Brain microvascular endothelial cell (primary cell): ENCODE data around the gene SASH1.

ENCODE experiments used
- DNase-seq: peaks from one replicate; pipeline ENCODE4 v3.0.0-alpha.2; 2020
- H3K27ac ChIP-seq: fragments of 250-450 bp; sonication (Bioruptor Pico); 2 replicates; pipeline ENCODE4 v1.5.1; 2020; ENCODE audit warnings: mild to moderate bottlenecking, moderate library complexity
- H3K27me3 ChIP-seq: fragments of 250-450 bp; sonication (Bioruptor Pico); replicated peaks from 2 replicates; pipeline ENCODE4 v1.5.1; 2020; ENCODE audit warnings: mild to moderate bottlenecking
- H3K36me3 ChIP-seq: fragments of 250-450 bp; sonication (Bioruptor Pico); replicated peaks from 2 replicates; pipeline ENCODE4 v1.5.1; 2020; ENCODE audit warnings: mild to moderate bottlenecking
- H3K4me3 ChIP-seq: 2 replicates; pipeline ENCODE4 v1.5.1; 2011; ENCODE audit warnings: low read depth, mild to moderate bottlenecking, control low read depth, low read length, moderate library complexity
- in situ Hi-C: cut with HindIII; loops from 2 replicates; pipeline ENCODE4 v1.10.0; 2017; ENCODE audit warnings: low sequenced_read_pairs, low pct_ligation_motif_present
- TF ChIP-seq, protein P1 (sequence below): IDR thresholded peaks from 2 replicates; pipeline ENCODE4 v1.5.1; 2011; ENCODE audit warnings: low read depth, mild to moderate bottlenecking, moderate library complexity, low read length, control low read depth, inconsistent platforms; ENCODE audit errors: missing control alignments

The SASH1 gene

GRCh38 chr6:148470156-148470555, 127.5 kb downstream of the SASH1 start:
- Histone ChIP-seq H3K27ac (peak overlapping the region; percentile 53), H3K27me3 (no peaks in the 10 kb centered on the region), H3K4me3 (no peak overlapping the region), H3K36me3 (peaks cover 19% of the 10 kb centered on the region)
- in situ Hi-C loops = loop anchor here (25.0 kb wide), 1 partner anchor 283 kb away; no protein-coding TSS in a partner anchor
- peak; percentile 33 for DNase-seq
- TF ChIP-seq, protein P1, sequence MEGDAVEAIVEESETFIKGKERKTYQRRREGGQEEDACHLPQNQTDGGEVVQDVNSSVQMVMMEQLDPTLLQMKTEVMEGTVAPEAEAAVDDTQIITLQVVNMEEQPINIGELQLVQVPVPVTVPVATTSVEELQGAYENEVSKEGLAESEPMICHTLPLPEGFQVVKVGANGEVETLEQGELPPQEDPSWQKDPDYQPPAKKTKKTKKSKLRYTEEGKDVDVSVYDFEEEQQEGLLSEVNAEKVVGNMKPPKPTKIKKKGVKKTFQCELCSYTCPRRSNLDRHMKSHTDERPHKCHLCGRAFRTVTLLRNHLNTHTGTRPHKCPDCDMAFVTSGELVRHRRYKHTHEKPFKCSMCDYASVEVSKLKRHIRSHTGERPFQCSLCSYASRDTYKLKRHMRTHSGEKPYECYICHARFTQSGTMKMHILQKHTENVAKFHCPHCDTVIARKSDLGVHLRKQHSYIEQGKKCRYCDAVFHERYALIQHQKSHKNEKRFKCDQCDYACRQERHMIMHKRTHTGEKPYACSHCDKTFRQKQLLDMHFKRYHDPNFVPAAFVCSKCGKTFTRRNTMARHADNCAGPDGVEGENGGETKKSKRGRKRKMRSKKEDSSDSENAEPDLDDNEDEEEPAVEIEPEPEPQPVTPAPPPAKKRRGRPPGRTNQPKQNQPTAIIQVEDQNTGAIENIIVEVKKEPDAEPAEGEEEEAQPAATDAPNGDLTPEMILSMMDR = no peak

- no peak for DNase-seq
- TF ChIP-seq, protein P1 = no peak
- Histone ChIP-seq H3K4me3 (no peak overlapping the region), H3K36me3 (peaks cover 24% of the 10 kb centered on the region), H3K27me3 (no peaks in the 10 kb centered on the region), H3K27ac (peak overlapping the region; percentile 53)
- in situ Hi-C loops = loop anchor here (25.0 kb wide), 1 partner anchor 284 kb away; no protein-coding TSS in a partner anchor
Observed at GRCh38 chr6:148470606-148471465, 128.2 kb downstream of the SASH1 start.

GRCh38 chr6:148471624-148472159, 129.1 kb downstream of the SASH1 start:
- TF ChIP-seq, protein P1 = no peak
- peak; percentile 86 for DNase-seq
- peak overlapping the region; percentile 49 for H3K27ac ChIP-seq

DNA sequence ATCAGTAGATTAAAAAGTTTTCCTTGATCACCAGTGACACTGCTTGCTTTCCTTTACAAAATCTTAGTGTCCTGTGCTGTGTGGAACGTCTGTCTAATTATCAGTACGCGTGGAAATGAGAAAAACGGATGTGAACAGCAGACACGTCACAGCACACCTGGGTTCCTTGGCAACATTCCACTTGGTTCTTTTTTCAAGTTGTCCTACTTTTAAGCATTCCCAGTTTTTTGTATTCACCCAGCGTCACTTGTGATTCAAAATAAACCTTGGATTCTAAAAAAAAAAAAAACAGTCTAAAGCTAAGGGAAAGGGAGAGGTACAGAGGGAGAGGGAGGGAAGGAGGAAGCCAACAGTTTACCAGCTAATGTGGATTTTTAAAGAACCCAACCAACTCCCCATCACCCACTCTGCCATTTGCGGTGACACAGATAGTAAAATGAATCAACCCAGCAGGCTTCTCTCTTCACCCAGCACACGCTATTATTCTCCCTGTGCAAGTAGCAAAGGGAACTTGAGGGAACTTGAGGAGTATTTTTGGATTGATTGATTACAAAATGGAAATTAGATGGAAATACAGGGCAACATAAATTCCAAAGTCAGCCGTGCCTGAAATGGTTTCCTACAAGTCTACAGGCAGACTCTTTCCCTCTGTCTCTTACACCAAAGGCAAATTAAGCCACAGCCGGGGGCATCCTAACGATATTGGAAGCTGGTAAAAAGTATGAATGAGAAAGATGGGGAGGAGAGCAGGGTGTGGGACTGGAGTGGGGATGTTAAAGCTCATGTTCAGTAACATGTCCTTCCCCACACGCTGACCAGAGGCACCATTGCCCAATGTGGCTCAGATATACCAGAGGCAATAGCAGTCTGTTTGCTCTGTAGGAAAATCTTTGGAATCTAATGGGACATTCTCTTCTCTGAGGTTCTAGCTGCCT, 129.8 kb downstream of the SASH1 start:
- H3K4me3 ChIP-seq = no peak overlapping the region
- in situ Hi-C loops = loop anchor here (25.0 kb wide), 1 partner anchor 285 kb away; no protein-coding TSS in a partner anchor
- H3K27ac ChIP-seq = peak overlapping the region; percentile 49
- H3K36me3 ChIP-seq = peaks cover 30% of the 10 kb centered on the region
- DNase-seq = no peak
- TF ChIP-seq, protein P1 = no peak
- no peaks in the 10 kb centered on the region for H3K27me3 ChIP-seq

More at GRCh38 chr6:148471624-148472159, 129.1 kb downstream of the SASH1 start:
- Histone ChIP-seq H3K4me3 (no peak overlapping the region), H3K27me3 (no peaks in the 10 kb centered on the region), H3K36me3 (peaks cover 29% of the 10 kb centered on the region)
- in situ Hi-C loops = loop anchor here (25.0 kb wide), 1 partner anchor 284 kb away; no protein-coding TSS in a partner anchor

- in situ Hi-C loops = no loop called here
- H3K36me3 ChIP-seq = peaks cover 30% of the 10 kb centered on the region
- DNase-seq = no peak
- no peaks in the 10 kb centered on the region for H3K27me3 ChIP-seq
- H3K27ac ChIP-seq = no peak overlapping the region
- no peak overlapping the region for H3K4me3 ChIP-seq
- TF ChIP-seq, protein P1 = no peak
Observed at GRCh38 chr6:148479497-148479896, 136.9 kb downstream of the SASH1 start.
